CD4-positive, alpha-beta T cell treated with Interleukin-15 for 1 hour (primary cell): Measurements from ENCODE around the gene MAGI2.

Experiments used
- DNase-seq: peaks from one replicate; pipeline ENCODE4 v3.0.0-alpha.2; 2020

Gene MAGI2

DNA sequence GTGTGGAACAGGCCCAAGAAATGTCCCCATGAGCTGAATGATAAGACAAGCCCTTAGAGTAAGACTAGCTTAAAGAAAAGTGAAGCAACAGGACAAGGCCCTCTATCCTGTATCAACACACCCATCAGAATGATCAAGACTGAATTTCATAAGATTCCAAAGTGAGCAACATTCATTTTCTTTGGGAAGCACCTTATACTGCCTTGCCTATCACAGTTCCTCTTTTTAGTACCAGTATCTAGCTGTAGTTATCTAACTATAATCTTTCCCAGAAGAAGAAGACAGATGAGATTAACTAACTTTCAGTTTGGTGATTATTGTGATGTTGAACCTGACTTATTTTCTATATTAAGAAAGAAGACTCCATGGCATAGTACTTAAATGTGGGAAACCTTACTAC lies 1263.7 kb downstream of the MAGI2 start:
- no peak for DNase-seq

- no peak for DNase-seq
Measured at GRCh38 chr7:78185149-78185745, 1268.2 kb downstream of the MAGI2 start.

GRCh38 chr7:78184299-78184698 lies 1269.2 kb downstream of the MAGI2 start:
- DNase-seq: no peak

GRCh38 chr7:78179827-78180477 lies 1273.5 kb downstream of the MAGI2 start:
- DNase-seq: no peak

GRCh38 chr7:78179211-78179610 lies 1274.3 kb downstream of the MAGI2 start:
- no peak for DNase-seq

DNA sequence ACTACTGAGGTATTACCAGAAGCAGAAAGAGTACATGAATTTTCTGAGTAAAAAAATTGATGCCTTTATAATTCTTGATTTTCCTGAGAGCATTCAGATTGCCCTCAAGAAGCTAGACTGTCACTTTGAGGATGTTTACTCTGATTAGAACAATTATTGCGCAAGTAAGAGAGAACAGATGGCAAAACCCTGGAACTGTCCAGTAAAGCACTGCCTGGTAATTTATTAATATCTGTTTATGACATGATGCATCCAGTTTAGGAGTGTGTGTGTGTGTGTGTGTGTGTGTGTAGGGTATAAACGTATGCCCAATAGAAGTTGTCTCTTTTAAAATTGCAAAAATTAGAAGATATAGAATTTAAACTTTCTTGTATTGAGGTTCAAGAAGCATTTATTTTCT lies 1275.1 kb downstream of the MAGI2 start:
- no peak for DNase-seq

GRCh38 chr7:78176171-78176570 lies 1277.3 kb downstream of the MAGI2 start:
- no peak for DNase-seq

- DNase-seq: no peak
Measured at GRCh38 chr7:78175330-78176100, 1278.0 kb downstream of the MAGI2 start.

GRCh38 chr7:78173666-78174065 lies 1279.8 kb downstream of the MAGI2 start:
- no peak for DNase-seq

- no peak for DNase-seq
Measured at GRCh38 chr7:78172933-78173591, 1280.4 kb downstream of the MAGI2 start.

DNA sequence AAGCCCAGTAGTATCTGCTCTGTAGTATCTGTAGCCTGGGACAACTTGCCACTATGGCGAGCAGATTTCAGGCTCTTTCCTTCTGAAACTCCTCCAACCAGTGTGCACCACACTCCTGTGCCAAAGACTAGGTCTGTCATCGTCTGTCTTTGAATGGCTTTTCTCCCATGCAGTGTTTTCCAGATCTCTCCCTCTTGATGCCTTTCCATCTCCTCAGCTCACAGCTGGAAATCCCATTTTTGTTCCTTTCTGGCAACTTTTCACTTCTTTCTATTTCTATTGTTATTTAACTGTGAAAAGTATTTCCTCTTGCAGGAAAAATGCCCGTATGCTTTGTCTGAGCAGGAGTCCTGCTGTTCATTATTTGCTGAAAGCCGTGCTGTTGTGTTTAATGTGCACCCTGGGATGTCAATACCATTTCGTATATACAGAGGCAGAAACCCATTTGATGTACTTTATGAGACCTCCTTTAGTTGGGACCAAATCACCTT lies 1281.2 kb downstream of the MAGI2 start:
- no peak for DNase-seq

DNA sequence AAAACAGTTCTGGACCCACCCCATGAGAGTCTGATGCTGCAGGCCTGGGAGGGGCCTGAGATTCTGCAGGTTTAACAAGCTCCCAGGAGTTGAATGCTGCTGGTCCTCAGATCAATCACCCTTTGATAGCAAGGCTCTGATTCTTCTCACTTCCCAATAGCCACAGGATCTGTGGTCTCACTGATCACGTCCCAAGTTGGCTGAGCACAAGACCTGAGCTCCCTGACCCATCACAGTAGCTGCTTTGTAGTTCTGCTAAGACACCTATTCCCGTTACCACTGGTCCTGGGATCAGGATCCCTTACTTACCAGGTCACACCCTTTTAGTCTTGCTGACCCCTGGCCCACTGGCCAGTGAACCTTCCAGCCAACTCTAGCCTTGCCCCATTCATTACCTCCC lies 1282.1 kb downstream of the MAGI2 start:
- DNase-seq: no peak

DNA sequence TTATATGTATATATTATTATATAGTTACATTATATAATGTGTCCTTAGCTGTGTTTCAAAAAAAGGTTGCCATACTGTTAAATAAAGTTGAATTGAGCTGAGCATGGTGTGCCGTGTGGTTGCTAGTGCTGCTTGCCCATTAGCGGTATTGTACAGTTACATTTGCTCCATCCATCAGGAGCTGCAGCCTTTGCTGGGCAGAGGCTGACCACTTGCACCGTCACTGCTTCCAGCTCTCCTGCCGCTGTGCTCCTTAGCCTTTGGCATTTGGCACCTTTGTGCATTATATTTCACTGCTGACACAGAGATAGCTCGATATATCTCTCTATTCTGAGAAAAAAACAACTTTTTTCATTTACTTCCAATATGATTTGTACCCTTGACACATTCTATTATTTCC lies 1282.7 kb downstream of the MAGI2 start:
- no peak for DNase-seq

DNA sequence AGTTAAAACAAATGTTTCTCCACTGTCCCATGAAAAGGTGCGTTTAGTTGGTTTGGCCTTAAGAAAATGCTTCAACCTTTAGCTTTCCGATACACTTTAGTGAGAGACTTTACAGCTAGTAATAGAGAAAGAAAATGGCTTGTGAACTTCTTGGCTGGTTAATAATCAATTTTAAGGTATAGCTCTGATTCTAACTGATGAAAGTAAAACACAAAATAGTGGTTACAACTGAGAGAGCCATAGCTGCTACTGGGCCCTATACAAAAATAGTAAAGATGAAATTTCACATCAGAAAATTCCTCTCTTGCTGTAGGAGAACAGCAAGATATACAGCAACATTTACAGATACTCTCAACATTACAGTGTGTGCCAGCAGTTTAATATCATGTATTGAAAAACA lies 1283.5 kb downstream of the MAGI2 start:
- DNase-seq: no peak

- DNase-seq: no peak
Measured at GRCh38 chr7:78168865-78169264, 1284.6 kb downstream of the MAGI2 start.

- DNase-seq: no peak
Measured at GRCh38 chr7:78167860-78168259, 1285.6 kb downstream of the MAGI2 start.

DNA sequence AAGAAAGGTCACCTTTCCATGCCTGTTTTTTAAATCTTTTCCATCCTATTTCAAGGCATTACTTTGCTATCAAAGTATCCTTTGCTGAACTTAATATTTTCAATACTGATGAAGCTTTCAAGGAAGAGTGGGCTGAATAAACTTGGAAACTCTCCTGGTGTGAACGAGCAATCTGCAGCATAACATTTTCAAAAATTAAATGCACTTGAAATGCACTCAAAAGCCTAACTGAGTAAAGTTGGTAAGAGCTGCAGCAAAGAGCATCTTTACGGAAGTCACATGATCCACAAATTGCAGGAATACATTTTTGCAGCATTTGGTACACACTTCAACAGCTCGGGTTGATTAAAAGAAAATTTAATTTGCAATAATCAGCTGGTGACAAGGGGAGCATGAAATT lies 1287.6 kb downstream of the MAGI2 start:
- DNase-seq: no peak

DNA sequence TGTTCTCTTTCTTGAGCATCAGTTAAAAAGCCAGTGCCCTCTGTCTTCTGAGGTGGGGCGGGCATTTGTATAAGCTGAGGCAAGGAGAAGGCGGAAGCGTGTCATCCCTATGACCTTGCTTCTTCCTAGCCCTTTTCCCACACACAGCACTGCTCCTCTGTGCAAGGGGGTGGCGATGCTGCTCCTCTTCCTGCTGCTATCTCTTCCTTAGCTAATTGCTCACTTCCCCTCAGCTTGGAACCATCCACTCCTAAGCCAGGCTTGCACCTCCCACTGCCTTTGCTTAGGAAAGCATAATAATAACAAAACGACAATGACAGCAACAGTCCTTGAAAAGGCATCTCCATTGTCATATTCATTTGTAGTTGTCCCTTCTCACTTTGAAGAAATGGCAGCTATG lies 1288.0 kb downstream of the MAGI2 start:
- DNase-seq: no peak

DNA sequence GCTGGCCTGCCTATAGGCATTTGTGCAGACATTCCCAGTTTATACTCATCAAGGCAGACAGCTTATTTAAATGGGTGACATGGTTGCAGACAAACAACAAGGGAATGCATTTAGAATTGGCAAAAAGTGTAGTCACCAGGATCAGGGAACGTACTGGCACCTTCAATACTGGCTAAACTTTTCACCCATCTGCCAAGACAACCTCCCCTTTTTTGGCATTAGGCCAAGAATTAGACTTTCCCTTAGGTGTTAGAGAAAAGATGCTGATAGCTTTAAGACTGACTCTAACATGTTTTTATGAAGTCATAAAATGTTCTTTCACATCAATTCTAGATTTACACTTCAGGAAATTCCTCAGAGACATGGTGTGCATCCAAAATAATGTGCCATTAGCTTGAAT lies 1289.0 kb downstream of the MAGI2 start:
- no peak for DNase-seq

DNA sequence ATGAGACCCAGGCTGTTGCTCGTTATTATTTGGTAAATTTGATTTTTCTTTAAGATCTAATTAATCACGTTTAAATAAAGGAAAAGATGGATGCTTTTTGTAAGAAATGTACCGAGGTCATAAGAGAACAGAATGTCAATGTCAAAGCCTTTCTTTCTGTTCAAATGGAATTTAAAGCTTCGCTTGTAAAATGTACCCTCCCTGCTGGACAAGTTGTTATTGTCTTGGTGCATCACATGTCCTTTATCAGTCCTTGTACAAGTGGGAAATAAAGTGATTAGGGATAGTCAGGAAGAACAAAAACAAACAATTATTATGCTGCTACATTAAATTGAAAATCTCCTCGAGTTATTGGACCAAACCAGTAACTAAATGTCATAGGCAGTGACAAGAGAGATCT lies 1291.7 kb downstream of the MAGI2 start:
- no peak for DNase-seq

DNA sequence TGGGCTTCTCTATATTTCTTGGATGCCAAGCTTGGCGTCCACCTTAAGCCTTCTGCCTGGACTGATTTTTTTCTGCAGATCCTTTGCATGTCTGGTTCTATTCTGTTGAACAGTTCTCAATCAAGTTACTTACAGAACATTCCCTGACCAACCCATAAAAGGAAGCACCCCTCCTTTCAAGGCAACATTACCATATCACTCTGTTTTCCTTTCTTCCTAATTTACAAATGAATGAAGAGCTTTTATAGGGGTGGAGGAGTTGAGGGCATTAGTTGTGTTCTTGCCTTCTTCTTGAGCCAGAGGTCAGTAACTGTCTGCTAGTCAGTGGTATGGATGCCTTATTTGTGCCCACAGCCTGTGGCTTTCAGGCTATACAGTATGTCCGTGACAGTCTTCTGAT lies 1293.9 kb downstream of the MAGI2 start:
- DNase-seq: no peak

DNA sequence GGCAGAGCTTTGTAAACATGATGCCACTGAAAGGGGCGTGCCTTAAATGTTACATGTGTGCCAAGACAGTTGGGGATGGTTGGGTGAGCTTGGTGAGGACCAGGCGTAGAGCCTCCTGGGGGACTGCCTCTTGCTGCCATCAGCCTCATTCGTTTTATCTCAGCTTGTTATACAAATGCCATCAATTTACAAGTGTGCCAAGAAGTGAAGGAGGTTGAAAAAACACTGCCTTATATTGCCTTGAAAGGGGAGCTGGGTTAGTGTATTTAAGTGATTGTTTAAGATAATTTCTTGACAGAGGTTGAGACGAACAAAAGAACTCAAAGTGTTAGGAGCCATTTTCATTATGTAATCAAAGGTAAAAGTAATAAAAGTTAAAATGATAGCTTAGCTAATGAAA lies 1300.2 kb downstream of the MAGI2 start:
- no peak for DNase-seq

DNA sequence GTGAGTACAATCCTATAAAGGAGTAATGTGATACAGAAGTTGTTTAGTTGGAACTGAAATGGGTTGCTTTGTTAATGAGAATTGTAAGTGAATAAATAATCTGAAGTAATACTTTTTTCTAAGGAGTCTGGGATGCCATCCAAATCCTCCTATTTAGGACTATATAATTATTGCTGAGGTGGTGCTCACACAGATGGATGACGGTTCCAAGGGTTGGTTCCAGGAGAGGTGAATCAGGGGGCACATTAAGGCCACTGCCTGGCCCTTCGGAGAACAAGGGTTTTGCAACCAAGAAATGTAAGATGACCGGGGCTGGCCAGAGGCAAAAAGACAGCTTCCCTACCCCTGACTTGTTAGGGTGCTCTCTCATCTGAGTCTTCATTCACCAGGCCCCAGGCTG lies 1302.2 kb downstream of the MAGI2 start:
- no peak for DNase-seq

DNA sequence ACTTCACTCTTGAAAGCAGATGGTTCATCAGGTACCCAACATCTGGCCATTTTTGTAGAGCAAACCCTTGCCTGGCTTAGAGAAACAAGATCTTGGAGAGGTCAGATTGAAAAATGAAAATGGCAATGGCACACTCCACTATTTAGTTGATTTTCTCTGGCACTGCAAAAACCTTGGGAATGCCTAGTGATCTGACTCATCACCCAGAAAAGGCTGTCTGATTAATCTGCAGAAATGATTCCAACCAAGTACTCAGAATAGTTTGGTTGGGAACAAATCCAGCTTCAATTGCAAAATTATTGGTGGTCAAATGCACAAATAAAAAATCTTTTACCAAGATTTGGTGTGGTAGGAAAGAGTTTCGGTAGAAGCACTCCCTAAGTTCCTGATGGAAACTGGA lies 1303.7 kb downstream of the MAGI2 start:
- no peak for DNase-seq
